Testis (tissue), 3 donors: ENCODE results near the gene KRTAP4-1. TPM values are rescaled to one million over a fixed set of nuclear protein-coding genes. Genes with fewer than 3 reads are reported as not detected.

Experiments
- DNase-seq: peaks from one replicate; pipeline ENCODE4 v3.0.0-alpha.2; 2019
- H3K27ac ChIP-seq, 2 donors: fragments of 200-600 bp; sonication (generic); one replicate each; pipeline ENCODE4 v1.5.1; 2019
- H3K27me3 ChIP-seq: fragments of 200-600 bp; sonication (generic); one replicate; pipeline ENCODE4 v1.5.1; 2019
- H3K36me3 ChIP-seq: fragments of 200-600 bp; sonication (generic); one replicate; pipeline ENCODE4 v1.5.1; 2017; ENCODE audit warnings: low read depth; ENCODE audit errors: missing control alignments
- H3K4me1 ChIP-seq: fragments of 200-600 bp; sonication (generic); one replicate; pipeline ENCODE4 v1.5.1; 2019
- H3K4me3 ChIP-seq, 2 donors: fragments of 200-600 bp; sonication (generic); one replicate each; pipeline ENCODE4 v1.5.1; 2017 to 2019
- H3K9me3 ChIP-seq: fragments of 200-600 bp; sonication (generic); one replicate; pipeline ENCODE4 v1.5.1; 2017
- POLR2A ChIP-seq: fragments of 450-650 bp; IDR thresholded peaks from one replicate; pipeline ENCODE4 v1.6.1; 2017; ENCODE audit warnings: antibody characterized with exemption, mild to moderate bottlenecking, moderate library complexity
- WGBS, 2 donors: methylation state at CpG; one replicate each; pipeline ENCODE4 v1.1.5; 2018; 5-methylcytosine and 5-hydroxymethylcytosine counted together
- intact Hi-C: fragments of 100-400 bp; cut with DNase I; formaldehyde crosslinking; loops from one replicate; pipeline ENCODE4 v1.15.1; 2023; ENCODE audit warnings: low total_unique reads
- polyA plus RNA-seq: library from polyadenylated mRNA; stranded (reverse); fragments of 350-450 nt; fragmentation: Illumina TruSeq; extraction: RNeasy Lipid Tissue Mini Kit (QIAGEN cat#74804); gene quantifications from one replicate; pipeline ENCODE4 v1.2.3, GENCODE V29; 2014; ENCODE audit warnings: low read depth, low replicate concordance; ENCODE audit not compliant: insufficient read depth
- total RNA-seq, 2 donors: library from RNA; depleted of rRNA; stranded (reverse); fragments of >200 nt; gene quantifications; one replicate each; pipeline ENCODE4 v1.2.3, GENCODE V29; 2016
- TF ChIP-seq, protein P1 (sequence below), 3 experiments: fragments of 450-650 bp in 2 of 3; fragments of 200-600 bp in 1 of 3; sonication (generic) in 1 of 3; IDR thresholded peaks; one replicate each; pipeline ENCODE4 v1.5.1; 2016 to 2019; ENCODE audit warnings: antibody characterized with exemption in 3 of 3, mild to moderate bottlenecking in 2 of 3, moderate library complexity in 1 of 3

Gene KRTAP4-1
- total and polyA plus RNA-seq, 3 donors from 2014 or later: not detected

DNA sequence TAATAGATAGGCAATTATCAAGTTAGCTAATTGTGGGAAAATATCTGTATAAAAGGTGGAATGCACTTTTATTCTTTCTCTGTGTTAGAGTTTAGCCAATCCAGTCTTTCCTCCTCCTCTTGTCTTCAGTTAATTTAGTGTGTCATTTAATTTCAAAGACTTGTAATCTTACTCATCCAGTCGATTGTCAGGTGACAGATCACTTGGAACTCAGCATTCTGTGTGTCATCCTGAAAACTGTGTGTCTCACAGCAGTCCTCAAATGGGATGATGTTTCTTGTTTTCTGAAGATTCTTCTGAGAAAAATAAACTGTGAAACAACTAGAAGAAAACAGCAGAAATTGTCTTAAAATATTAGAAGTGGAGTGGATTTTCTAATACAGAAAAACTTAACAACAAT is 290 bp upstream of the KRTAP4-1 start:
- Histone ChIP-seq H3K27ac (no peak overlapping the region), H3K27me3 (no peaks in the 10 kb centered on the region), H3K4me1 (no peaks in the 10 kb centered on the region), H3K4me3 (no peak overlapping the region), H3K9me3 (no peaks in the 10 kb centered on the region), H3K36me3 (no peaks in the 10 kb centered on the region)
- intact Hi-C loops: no loop called here
- TF ChIP-seq, protein P1, sequence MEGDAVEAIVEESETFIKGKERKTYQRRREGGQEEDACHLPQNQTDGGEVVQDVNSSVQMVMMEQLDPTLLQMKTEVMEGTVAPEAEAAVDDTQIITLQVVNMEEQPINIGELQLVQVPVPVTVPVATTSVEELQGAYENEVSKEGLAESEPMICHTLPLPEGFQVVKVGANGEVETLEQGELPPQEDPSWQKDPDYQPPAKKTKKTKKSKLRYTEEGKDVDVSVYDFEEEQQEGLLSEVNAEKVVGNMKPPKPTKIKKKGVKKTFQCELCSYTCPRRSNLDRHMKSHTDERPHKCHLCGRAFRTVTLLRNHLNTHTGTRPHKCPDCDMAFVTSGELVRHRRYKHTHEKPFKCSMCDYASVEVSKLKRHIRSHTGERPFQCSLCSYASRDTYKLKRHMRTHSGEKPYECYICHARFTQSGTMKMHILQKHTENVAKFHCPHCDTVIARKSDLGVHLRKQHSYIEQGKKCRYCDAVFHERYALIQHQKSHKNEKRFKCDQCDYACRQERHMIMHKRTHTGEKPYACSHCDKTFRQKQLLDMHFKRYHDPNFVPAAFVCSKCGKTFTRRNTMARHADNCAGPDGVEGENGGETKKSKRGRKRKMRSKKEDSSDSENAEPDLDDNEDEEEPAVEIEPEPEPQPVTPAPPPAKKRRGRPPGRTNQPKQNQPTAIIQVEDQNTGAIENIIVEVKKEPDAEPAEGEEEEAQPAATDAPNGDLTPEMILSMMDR (IDR thresholded peaks at IDR 0.05): no peak
- no peak for TF ChIP-seq POLR2A
- no peak for DNase-seq
- WGBS, 2 donors: 58 to 72% methylated on average over 1 of the region's 1 CpG

DNA sequence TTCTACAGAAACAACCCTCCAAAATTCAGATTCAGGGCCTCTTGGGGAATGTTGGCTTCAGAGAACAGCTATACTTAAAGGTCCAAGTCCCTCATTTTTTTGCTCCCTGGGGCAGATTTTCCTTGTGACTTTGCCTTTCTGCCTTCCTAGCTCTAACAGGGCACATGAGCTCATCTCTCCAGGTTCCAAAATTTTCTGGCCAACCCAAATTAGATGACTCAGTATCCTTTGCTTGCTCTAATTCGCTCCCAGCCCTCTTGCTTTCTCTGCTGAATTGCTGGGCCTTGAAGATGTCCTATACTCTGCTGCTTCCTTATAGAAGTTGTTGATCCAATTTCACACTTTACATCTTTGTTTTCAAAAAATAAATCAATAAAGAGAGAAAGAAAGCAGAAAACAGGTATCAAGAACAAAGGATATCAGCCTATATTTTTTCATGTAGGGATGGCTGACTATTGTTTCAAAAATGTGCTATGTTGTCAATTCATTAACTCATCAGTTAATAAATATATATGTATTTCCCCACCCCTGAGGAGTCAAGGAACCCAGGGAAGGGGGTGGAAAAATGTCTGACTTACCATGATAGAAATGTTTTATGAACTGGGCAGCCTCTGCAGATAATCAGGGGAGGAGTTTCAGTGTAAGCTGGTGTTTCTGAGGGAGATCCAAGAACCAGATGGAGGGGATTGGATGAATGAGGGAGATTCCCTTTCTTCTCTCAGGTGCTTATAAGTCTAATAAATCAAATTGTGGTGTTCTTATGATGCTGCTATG is 5.7 kb downstream of the KRTAP4-1 start:
- intact Hi-C loops: no loop called here
- H3K36me3 ChIP-seq: no peaks in the 10 kb centered on the region
- no peaks in the 10 kb centered on the region for H3K4me1 ChIP-seq
- WGBS, 2 donors: 82 to 97% methylated on average over 1 of the region's 1 CpG
- no peaks in the 10 kb centered on the region for H3K9me3 ChIP-seq
- DNase-seq: no peak
- H3K4me3 ChIP-seq: no peak overlapping the region
- TF ChIP-seq, protein P1 (IDR thresholded peaks at IDR 0.05): no peak
- no peak for TF ChIP-seq POLR2A
- no peak overlapping the region for H3K27ac ChIP-seq
- H3K27me3 ChIP-seq: no peaks in the 10 kb centered on the region

DNA sequence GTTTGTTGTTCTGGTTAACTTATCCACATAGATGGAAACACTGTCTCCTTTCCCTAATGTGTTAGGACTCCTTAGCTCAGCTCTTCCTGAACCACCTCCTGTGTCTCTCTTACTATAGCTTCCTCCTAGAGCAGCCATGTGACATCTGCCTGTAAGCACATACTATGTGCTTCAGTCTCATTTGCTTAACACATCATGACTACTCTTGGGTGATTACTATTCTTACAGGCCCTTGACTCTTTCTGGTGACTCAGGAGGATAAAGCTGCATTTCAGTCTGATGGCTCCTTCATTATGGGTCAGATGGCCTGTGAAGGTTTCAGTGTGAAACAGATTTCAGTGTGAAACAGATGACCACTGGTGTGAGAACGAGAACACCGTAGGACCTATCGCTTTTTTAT is 6.4 kb downstream of the KRTAP4-1 start:
- DNase-seq: no peak
- Histone ChIP-seq H3K4me1 (no peaks in the 10 kb centered on the region), H3K4me3 (no peak overlapping the region), H3K27me3 (no peaks in the 10 kb centered on the region), H3K36me3 (no peaks in the 10 kb centered on the region), H3K27ac (no peak overlapping the region), H3K9me3 (no peaks in the 10 kb centered on the region)
- intact Hi-C loops: no loop called here
- no peak for TF ChIP-seq POLR2A
- TF ChIP-seq, protein P1 (IDR thresholded peaks at IDR 0.05): no peak
- WGBS, 2 donors: 90 to 96% methylated on average over 3 of the region's 3 CpGs

DNA sequence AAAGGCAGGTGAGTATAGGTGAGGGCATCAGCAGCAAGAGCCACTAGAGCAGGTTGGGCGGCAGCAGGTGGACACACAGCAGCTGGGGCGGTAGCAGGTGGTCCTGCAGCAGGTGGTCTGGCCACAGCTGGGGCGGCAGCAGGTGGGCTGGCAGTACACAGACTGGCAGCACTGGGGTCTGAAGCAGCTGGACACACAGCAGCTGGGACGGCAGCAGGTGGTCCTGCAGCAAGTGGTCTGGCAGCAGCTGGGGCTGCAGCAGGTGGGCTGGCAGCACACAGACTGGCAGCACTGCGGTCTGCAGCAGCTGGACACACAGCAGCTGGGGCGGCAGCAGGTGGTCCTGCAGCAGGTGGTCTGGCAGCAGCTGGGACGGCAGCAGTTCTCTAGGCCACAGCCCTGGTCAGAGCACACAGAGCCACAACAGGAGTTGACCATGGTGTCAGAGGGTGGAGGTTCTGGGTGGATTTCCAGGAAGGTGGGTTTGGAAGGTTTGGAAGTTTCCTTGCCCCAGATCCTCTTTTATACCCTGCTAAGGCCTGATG is 6.9 kb downstream of the KRTAP4-1 start, which contains the start of gene KRTAP4-2:
TSS of gene KRTAP4-2 (minus strand) at position 495 of the 545 bp plus-strand sequence. CDS start at position 438, 57 bp downstream.
- DNase-seq: no peak
- 87 to 97% methylated on average over 3 to 6 of the region's 7 CpGs for WGBS, 2 donors
- no peak for TF ChIP-seq POLR2A
- TF ChIP-seq, protein P1 (IDR thresholded peaks at IDR 0.05): no peak
- H3K4me3 ChIP-seq: no peak within 1 kb of the TSS
- H3K4me1 ChIP-seq: no peaks in the 10 kb centered on the region
- no peaks in the 10 kb centered on the region for H3K27me3 ChIP-seq
- no peaks in the 10 kb centered on the region for H3K9me3 ChIP-seq
- H3K36me3 ChIP-seq: no peaks in the 10 kb centered on the region
- intact Hi-C loops: no loop called here
- no peak within 1 kb of the TSS for H3K27ac ChIP-seq
